Keratinocyte (primary cell): Measurements from ENCODE around the gene NEU4. TPM values are rescaled to one million over a fixed set of nuclear protein-coding genes. Genes with fewer than 3 reads are reported as not detected.
"Not testable (repeated sequence)": the region's sequence is repeated elsewhere in the genome, so short reads cannot be mapped to it uniquely, and the experiment has no call there.

Experiments used
- DNase-seq: peaks from one replicate; pipeline ENCODE4 v3.0.0-alpha.2; 2011; ENCODE audit warnings: low read depth, missing footprints, low spot score
- FAIRE-seq: peaks from 2 replicates; lab custom pipeline; 2011; peaks lifted over from hg19 to GRCh38; lab: Jason Lieb, UNC
- H2AFZ ChIP-seq: 2 replicates; pipeline ENCODE4 v1.6.0; 2012; ENCODE audit warnings: low read length, control low read depth, inconsistent platforms; ENCODE audit not compliant: control insufficient read depth
- H3K27ac ChIP-seq: 2 replicates; pipeline ENCODE4 v1.5.1; 2011; ENCODE audit warnings: low read length; ENCODE audit not compliant: control insufficient read depth, insufficient read depth
- H3K27me3 ChIP-seq: 3 replicates; pipeline ENCODE4 v1.6.0; 2011; ENCODE audit warnings: low read length; ENCODE audit not compliant: control insufficient read depth, insufficient read depth; ENCODE audit errors: extremely low read depth
- H3K36me3 ChIP-seq, 2 experiments: 2 replicates in 1 of 2; 3 replicates in 1 of 2; pipeline ENCODE4 v1.5.1; 2011; ENCODE audit warnings: low read length in 2 of 2, mild to moderate bottlenecking in 1 of 2; ENCODE audit not compliant: control insufficient read depth in 2 of 2, insufficient read depth in 2 of 2; ENCODE audit errors: extremely low read depth in 1 of 2
- H3K4me1 ChIP-seq: 3 replicates; pipeline ENCODE4 v1.5.1; 2011; ENCODE audit warnings: low read length; ENCODE audit not compliant: control insufficient read depth, insufficient read depth; ENCODE audit errors: extremely low read depth
- H3K4me2 ChIP-seq: 3 replicates; pipeline ENCODE4 v1.6.0; 2011; ENCODE audit warnings: low read depth, low read length; ENCODE audit not compliant: control insufficient read depth, insufficient read depth; ENCODE audit errors: extremely low read depth
- H3K4me3 ChIP-seq, 3 experiments: fragments of 200-600 bp in 1 of 3; sonication (generic) in 1 of 3; 2 replicates in 2 of 3; 3 replicates in 1 of 3; pipeline ENCODE4 v1.5.1; 2011 to 2016; ENCODE audit warnings: low read length in 3 of 3, mild to moderate bottlenecking in 3 of 3, control low read depth in 2 of 3, inconsistent platforms in 1 of 3, low read depth in 1 of 3, mixed read lengths in 1 of 3, mixed run types in 1 of 3, moderate library complexity in 1 of 3; ENCODE audit not compliant: control insufficient read depth in 2 of 3, insufficient read depth in 2 of 3; ENCODE audit errors: extremely low read depth in 1 of 3
- H3K79me2 ChIP-seq: 2 replicates; pipeline ENCODE4 v1.6.0; 2012; ENCODE audit warnings: low read length; ENCODE audit not compliant: control insufficient read depth, insufficient read depth
- H3K9ac ChIP-seq: 3 replicates; pipeline ENCODE4 v1.6.0; 2011; ENCODE audit warnings: low read length; ENCODE audit not compliant: control insufficient read depth, insufficient read depth; ENCODE audit errors: extremely low read depth
- H3K9me1 ChIP-seq: 3 replicates; pipeline ENCODE4 v1.6.0; 2011; ENCODE audit warnings: low read length; ENCODE audit not compliant: control insufficient read depth, insufficient read depth; ENCODE audit errors: extremely low read depth
- H3K9me3 ChIP-seq: 2 replicates; pipeline ENCODE4 v1.5.1; 2012; ENCODE audit warnings: low read depth, low read length; ENCODE audit not compliant: control insufficient read depth
- H4K20me1 ChIP-seq: 3 replicates; pipeline ENCODE4 v1.6.0; 2011; ENCODE audit warnings: low read length; ENCODE audit not compliant: control insufficient read depth, insufficient read depth; ENCODE audit errors: extremely low read depth
- CTCF ChIP-seq, 3 experiments: IDR thresholded peaks in 1 of 3; conservative IDR thresholded peaks in 1 of 3; optimal IDR thresholded peaks in 1 of 3; 2 replicates in 2 of 3; 3 replicates in 1 of 3; pipeline versions ENCODE3 to v1.5.1; 2011; ENCODE audit warnings: low read length in 3 of 3, mild to moderate bottlenecking in 3 of 3, moderate library complexity in 2 of 3, control low read depth in 1 of 3, inconsistent platforms in 1 of 3; ENCODE audit not compliant: insufficient read depth in 2 of 3; ENCODE audit errors: extremely low read depth in 1 of 3
- EZH2 ChIP-seq: IDR thresholded peaks from one replicate; pipeline ENCODE4 v1.6.1; 2012; ENCODE audit warnings: inconsistent platforms, mild to moderate bottlenecking, low read length, moderate library complexity
- dilution Hi-C: fragments of 300-500 bp; cut with MboI; formaldehyde crosslinking; loops from one replicate; pipeline ENCODE4 v1.7.0; 2020; ENCODE audit warnings: low sequenced_read_pairs; ENCODE audit not compliant: extremely low pct_ligation_motif_present
- polyA minus RNA-seq, 3 experiments: library from RNA; depleted of rRNA, polyadenylated mRNA; stranded (reverse); fragments of >200 nt; gene quantifications; 1 replicate in 1 of 3; 2 replicates in 1 of 3; 3 replicates in 1 of 3; pipeline ENCODE4 v1.2.3, GENCODE V29; 2011
- polyA plus RNA-seq, 5 experiments: library from polyadenylated mRNA; depleted of rRNA in 3 of 5; stranded (reverse) in 3 of 5; stranded (forward) in 1 of 5; unstranded in 1 of 5; fragments of >200 nt; gene quantifications; 1 replicate in 1 of 5; 2 replicates in 3 of 5; 3 replicates in 1 of 5; pipeline versions ENCODE4 v1.2.1 to v1.2.3, GENCODE V29; 2011 to 2012; ENCODE audit warnings: missing spikeins in 2 of 5, low read depth in 1 of 5, low replicate concordance in 1 of 5

Gene NEU4
- polyA plus RNA-seq (not detected in 3 replicates), polyA minus RNA-seq (not detected in 3 replicates)
- polyA plus RNA-seq (2011; ENCODE audit: low read depth): not detected
- not detected in 2 replicates for polyA plus RNA-seq (2011; cell fraction: cytosol; rRNA removed)
- not detected in 2 replicates for polyA plus RNA-seq (2011; cell fraction: nucleus; rRNA removed)
- polyA plus RNA-seq (2012; ENCODE audit: low replicate concordance): not detected in 2 replicates
- not detected for polyA minus RNA-seq (2011; cell fraction: cytosol; rRNA and poly(A)+ RNA removed)
- polyA minus RNA-seq (2011; cell fraction: nucleus; rRNA and poly(A)+ RNA removed): not detected in 2 replicates

- peaks cover 11% of the 10 kb centered on the region for H3K27me3 ChIP-seq
- H3K79me2 ChIP-seq: no peaks in the 10 kb centered on the region
- FAIRE-seq (no peak), DNase-seq (no peak)
- H3K36me3 ChIP-seq: no peaks in the 10 kb centered on the region
- no peaks in the 10 kb centered on the region for H3K9me1 ChIP-seq
- H2AFZ ChIP-seq: no peak within 1 kb of the TSS
- dilution Hi-C loops: no loop called here
- H3K27ac ChIP-seq: no peak within 1 kb of the TSS
- no peak within 1 kb of the TSS for H3K4me2 ChIP-seq
- no peaks in the 10 kb centered on the region for H3K9me3 ChIP-seq
- TF ChIP-seq CTCF (optimal IDR thresholded peaks at IDR 0.05 in 1 of 3, IDR thresholded peaks at IDR 0.05 in 1 of 3, conservative IDR thresholded peaks at IDR 0.05 in 1 of 3; ENCODE audit: extremely low read depth in 1 of 3, insufficient read depth in 2 of 3, low read length in 3 of 3): no peak
- no peak for TF ChIP-seq EZH2
- no peak within 1 kb of the TSS for H3K9ac ChIP-seq
- no peaks in the 10 kb centered on the region for H3K4me1 ChIP-seq
- H3K4me3 ChIP-seq: no peak within 1 kb of the TSS
- no peaks in the 10 kb centered on the region for H4K20me1 ChIP-seq
These were observed at the start of gene NEU4 for GRCh38 chr2:241808721-241809382. Gene NEU4 (plus strand): TSS chr2:241809193. CDS start chr2:241814485, 5,292 bp downstream.

GRCh38 chr2:241759893-241760292 is 49.1 kb upstream of the NEU4 start:
- H4K20me1 ChIP-seq, FAIRE-seq, H3K9ac ChIP-seq, dilution Hi-C loops, H3K27me3 ChIP-seq, H3K4me3 ChIP-seq, H2AFZ ChIP-seq, H3K79me2 ChIP-seq, H3K4me2 ChIP-seq, H3K27ac ChIP-seq, DNase-seq, H3K36me3 ChIP-seq, H3K9me1 ChIP-seq, H3K9me3 ChIP-seq, H3K4me1 ChIP-seq: not testable (repeated sequence)
